Middle frontal gyrus (tissue), 1 donor: Measurements from ENCODE around the gene ANKRD6.
A peak's percentile ranks its signal among the peaks of the same experiment; 100 is the strongest.

ENCODE experiments used
- DNase-seq: peaks from one replicate; pipeline ENCODE4 v3.0.0-alpha.2; 2015; ENCODE audit warnings: low spot score; ENCODE audit errors: extremely low spot score

ANKRD6 gene

DNA sequence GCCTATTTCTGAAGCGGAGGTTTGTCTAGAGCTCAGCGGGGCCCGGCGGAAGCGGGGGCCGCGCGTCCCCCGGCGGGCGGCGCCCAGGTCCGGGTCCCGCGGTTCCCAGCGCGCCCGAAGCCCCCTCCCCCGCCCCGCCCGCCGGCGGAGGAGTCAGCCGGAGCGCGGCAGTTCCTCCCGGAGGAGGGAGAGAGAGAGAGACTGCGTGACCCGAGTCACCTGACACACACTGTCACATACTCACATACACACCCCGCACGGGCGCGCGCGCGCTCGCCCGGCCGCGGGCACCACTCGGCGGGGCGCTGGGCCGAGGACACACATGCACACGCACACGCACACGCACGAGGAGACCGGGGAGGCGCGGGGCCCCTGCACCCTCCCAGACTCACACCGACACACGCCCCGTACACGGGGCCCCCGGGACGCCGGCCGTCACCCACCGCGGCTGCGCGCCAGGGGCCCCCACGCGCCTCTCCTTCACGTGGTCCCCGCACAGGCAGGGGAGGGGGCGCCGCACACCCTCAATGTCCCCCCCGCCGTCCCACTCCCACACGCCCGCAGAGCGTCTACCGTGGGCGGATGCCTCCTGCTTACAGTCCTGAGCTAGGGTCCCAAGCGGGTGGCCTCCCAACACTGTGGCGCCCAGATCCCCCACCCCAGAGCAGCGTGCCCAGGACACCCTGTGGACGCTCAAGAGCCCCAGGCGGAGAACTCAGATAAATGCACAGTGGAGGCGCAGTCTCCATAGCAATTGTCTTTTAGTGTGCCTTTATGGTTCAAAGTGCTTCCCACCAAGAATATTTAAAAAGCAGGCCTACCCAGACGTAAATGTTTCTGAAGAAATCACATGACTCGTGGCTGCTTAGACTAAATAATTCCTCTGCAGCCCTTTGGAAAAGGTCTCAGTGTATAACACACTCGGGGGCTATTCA is 20.6 kb upstream of the ANKRD6 start, which contains the start of gene RRAGD:
TSS of gene RRAGD (minus strand) at position 203 of the 935 bp plus-strand sequence. CDS start 280 bp downstream, outside the sequence.
- DNase-seq, result peak; percentile 48

DNA sequence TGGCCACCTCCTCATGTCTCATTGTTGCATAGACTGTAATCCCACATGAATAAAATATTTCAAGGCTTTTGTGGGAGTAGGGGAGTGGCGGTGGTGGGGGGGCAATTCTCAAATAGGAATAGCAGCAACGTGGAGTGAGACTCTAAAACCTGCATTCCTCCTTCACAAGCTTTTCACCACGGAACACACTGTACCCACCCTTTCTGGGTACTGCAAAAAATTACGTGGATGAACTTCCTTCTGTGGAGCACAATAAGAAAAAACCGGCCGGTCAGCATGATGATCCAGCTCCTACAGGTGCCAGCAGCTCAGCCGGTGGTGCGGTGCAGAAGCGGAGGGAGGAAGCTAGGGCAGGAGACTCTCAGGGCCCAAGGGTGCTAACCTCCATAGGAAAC is 19.9 kb upstream of the ANKRD6 start:
- DNase-seq, result no peak

DNA sequence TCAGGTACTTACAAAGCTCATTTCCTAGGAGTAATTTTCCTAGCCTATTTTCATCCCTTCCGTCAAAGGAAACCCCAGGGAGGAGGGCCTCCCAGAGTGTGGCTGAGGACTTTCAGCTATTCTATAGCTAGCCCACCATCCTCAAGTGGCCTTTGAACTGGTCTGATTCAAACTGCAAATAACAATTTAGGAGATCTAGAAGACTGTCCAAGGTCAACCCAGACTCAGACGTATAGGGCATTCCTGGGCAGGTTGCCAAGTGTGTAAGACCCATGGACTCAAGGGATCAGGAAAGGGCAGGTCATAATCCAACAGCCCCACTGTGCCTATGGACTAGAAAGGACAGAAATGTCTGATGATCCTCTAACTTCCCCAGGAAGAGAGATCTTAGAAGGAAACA is 18.7 kb upstream of the ANKRD6 start:
- no peak for DNase-seq

DNA sequence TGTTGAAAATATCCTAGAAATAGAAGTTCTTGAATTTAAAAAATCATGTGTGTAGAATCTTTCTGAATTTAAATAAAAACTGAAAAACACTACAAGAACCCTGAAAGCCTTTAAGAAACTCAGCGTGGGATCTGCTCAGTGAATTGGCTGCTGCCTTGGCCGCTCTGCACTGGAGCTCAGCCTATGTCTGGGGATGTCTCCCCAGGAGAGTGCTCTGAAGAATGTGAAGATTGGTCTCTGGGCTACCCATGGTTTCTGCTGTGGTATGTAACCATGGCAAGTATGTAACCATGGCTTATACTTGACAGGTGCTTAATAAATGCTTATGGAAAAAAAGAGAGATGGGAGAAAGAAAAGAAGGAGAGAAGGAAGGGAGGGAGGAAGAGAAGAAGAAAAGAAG is 17.8 kb upstream of the ANKRD6 start:
- no peak for DNase-seq

- no peak for DNase-seq
Observed at GRCh38 chr6:89416796-89417195, 16.2 kb upstream of the ANKRD6 start.

DNA sequence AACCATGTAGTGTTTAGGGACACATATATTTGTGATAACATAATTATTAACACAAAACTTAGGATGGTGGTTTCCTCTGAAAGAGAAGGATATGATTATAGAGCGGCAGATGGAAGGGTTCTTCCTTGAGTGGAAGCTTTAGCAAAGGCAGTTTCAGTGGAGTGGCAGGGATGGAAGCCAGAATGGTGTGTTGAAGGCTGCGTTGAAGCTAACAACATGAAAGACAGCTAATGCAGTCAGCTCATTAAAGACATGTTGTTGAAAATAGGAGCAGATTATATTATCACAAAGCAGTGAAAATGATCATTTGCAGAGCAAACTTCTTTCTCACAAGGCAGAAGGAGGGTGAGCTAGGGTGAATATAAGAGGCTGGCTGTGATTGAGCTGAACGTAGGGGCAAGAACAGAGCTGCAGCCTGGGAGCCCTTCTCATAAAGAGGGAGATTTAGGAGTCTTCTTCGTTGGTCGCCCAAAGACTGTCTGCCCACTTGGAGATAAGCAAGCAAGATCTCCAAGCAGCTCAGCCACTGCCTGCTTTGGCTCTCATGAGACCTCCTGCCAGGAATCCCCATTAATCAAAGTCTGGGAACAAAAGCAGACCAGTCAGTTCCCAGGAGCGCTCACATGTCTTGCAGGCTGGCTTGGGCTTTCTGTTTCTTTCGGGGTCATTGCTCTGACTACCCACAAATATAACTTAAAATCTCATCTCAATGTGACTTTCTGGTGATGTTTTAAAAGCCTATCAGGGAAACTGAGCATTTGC is 2.6 kb upstream of the ANKRD6 start:
- no peak for DNase-seq

GRCh38 chr6:89433252-89434149 is 549 bp downstream of the ANKRD6 start:
- no peak for DNase-seq

- DNase-seq, result no peak
Observed at GRCh38 chr6:89434150-89434499, 1.2 kb downstream of the ANKRD6 start.

GRCh38 chr6:89434954-89435353 is 2.0 kb downstream of the ANKRD6 start:
- no peak for DNase-seq

- no peak for DNase-seq
Observed at GRCh38 chr6:89436226-89436625, 3.3 kb downstream of the ANKRD6 start.

- DNase-seq, result no peak
Observed at GRCh38 chr6:89438248-89438647, 5.3 kb downstream of the ANKRD6 start.

GRCh38 chr6:89439014-89439413 is 6.1 kb downstream of the ANKRD6 start:
- DNase-seq, result no peak

DNA sequence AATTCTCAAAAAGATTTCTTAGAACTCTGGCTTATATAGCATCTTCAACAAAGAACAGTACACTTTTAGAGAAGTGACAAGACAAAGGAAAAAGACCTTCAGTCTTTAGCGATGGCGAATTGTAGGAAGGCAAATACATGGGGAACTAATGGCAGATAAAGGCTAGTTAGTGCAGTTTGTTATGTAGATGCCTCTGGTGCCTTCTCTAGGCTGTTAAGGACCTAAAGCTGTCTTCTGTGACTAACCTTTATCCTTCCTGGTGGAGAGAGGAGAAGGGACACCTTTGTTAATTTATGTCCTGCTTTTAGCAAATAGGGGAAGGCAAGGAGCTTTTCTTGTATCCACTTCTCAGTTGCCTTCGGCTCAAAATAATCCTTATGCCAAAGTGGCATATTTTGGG is 7.2 kb downstream of the ANKRD6 start:
- DNase-seq, result no peak

- DNase-seq, result no peak
Observed at GRCh38 chr6:89443658-89444057, 10.7 kb downstream of the ANKRD6 start.

DNA sequence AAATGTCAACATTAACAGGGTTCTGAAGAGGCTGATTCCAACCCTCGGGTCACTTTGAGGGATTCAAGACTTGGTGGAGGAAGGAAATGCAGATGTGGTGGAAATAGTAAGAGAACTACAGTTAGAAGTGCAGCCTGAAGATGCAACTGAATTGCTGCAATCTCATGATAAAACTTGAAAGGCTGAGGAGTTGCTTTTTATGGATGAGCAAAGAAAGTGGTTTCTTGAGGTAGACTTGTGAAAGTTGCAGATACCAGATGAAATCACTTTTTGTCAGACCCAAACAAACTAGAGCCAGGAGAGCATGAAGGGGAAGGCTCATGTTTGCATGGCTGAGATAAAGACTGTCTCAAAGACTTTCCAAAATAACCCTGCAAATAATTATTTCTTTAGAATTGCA is 16.2 kb downstream of the ANKRD6 start:
- no peak for DNase-seq

DNA sequence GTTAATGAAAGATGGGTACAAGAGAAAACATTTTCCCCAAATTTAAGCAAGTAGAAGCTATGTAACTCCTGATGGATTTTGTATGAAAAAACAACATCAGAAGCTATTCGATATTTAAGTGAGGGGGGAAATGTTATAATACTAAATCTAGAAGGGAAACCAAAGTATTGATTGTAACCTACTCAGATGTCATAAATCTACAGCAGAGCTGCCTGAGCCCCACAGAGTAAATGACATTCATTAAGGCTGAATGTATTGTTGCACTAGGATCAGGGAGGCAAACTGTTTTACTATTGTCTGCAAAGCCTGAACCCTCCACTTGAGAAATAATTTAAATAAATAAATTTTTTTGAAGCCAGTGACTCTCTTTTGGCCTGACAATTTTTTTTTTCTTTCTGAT is 19.3 kb downstream of the ANKRD6 start:
- no peak for DNase-seq

DNA sequence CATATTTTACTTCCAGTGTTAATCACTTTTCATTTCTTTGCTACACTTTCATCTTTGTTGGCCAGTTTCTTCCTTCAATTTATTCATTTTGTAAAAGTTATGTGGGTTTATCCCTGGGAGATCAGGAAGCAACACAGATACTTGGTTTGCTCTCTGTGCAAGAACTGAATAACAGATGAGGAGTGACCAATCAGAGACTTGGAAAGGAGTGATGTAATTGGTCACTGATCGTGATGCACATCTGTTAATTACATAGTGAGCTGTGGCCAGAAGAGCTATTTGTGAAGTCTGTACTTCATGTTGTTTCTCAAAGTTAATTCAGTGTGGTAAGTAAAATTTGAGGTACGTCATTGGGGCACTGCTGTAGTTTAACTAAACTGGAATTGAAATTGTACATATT is 21.3 kb downstream of the ANKRD6 start:
- DNase-seq, result no peak

DNA sequence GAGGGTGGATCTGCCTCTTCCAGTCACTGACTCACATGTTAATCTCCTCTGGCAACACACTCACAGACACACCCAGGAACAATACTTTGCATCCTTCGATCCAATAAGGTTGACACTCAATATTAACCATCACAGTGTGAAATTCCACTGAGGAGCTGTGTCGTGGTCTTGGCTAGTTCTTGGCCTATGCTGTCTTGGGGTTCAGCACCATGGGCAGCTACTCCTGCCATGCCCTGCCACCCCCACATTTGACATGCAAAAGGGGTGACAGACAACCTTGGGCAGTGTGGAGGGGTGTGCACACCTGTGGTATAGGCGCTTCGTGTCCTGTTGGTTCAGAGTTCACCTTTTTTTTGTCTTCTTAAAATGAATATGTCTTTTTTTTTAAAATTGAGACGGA is 25.8 kb downstream of the ANKRD6 start:
- DNase-seq, result no peak

GRCh38 chr6:89459501-89459900 is 26.5 kb downstream of the ANKRD6 start:
- no peak for DNase-seq

- no peak for DNase-seq
Observed at GRCh38 chr6:89460713-89461112, 27.8 kb downstream of the ANKRD6 start.

- no peak for DNase-seq
Observed at GRCh38 chr6:89462503-89462902, 29.6 kb downstream of the ANKRD6 start.

GRCh38 chr6:89464295-89464694 is 31.3 kb downstream of the ANKRD6 start:
- no peak for DNase-seq
